ENCODE results near the gene C3orf85. TPM values are rescaled to one million over a fixed set of nuclear protein-coding genes. Genes with fewer than 3 reads are reported as not detected.

Gene C3orf85
- total and polyA plus RNA-seq, 11 donors: not detected

DNA sequence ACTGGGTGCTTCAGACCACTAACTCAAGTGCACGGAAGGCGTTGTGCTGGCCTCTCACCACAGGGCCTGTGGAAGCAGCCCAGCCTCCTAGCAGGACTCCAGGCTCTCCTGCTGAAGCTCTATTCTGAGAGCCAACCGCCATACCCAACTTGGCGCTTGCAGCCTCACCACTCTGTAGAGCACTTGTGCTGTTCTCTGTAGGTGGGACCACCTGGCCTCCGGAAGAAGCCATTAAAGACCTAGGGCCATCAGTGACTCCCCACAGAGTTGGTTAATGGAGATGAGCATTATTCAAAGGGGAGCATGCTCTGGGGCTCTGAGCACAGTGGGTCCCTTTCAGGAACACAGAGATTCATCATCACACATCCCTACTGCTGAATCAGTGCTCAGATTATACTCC lies 50.9 kb downstream of the C3orf85 start:
- DNase-seq: no peak
- H3K9me3 ChIP-seq: peaks cover 0 to 2% (median 0%) of the 10 kb centered on the region in 12 donors
- H3K27me3 ChIP-seq: no peaks in the 10 kb centered on the region
- no peak for TF ChIP-seq POLR2A (IDR thresholded peaks at IDR 0.05)
- TF ChIP-seq, protein P1, sequence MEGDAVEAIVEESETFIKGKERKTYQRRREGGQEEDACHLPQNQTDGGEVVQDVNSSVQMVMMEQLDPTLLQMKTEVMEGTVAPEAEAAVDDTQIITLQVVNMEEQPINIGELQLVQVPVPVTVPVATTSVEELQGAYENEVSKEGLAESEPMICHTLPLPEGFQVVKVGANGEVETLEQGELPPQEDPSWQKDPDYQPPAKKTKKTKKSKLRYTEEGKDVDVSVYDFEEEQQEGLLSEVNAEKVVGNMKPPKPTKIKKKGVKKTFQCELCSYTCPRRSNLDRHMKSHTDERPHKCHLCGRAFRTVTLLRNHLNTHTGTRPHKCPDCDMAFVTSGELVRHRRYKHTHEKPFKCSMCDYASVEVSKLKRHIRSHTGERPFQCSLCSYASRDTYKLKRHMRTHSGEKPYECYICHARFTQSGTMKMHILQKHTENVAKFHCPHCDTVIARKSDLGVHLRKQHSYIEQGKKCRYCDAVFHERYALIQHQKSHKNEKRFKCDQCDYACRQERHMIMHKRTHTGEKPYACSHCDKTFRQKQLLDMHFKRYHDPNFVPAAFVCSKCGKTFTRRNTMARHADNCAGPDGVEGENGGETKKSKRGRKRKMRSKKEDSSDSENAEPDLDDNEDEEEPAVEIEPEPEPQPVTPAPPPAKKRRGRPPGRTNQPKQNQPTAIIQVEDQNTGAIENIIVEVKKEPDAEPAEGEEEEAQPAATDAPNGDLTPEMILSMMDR (IDR thresholded peaks at IDR 0.05): no peak
- no peak overlapping the region for H3K4me3 ChIP-seq
- no peak overlapping the region for H3K27ac ChIP-seq
- H3K36me3 ChIP-seq: no peaks in the 10 kb centered on the region
- intact Hi-C loops (cut with DNase I): no loop called here
- no peaks in the 10 kb centered on the region for H3K4me1 ChIP-seq
- ATAC-seq: no peak
- WGBS, 4 donors: 91 to 98% (median 93%) methylated on average over 5 of the region's 5 CpGs

DNA sequence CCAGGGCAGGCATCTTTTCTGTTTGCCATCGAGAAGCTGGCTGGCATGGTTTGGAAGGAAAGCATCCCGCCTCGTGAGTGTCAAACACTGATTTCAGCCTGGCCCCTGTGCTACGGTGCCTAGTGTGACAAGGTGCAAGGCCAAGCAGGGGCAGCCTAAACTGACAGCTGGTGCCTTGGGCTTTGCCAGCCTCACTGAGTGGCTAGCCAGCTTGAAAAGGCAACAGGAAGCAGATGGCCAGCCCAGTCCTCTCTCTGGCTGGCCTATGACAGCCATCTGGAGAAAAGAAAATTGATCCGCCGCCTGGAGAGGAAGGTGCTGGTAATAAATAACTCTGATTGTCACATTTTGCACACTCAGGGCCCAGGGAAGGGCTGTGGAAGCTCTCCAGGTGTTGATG lies 52.2 kb downstream of the C3orf85 start:
- no peak overlapping the region for H3K27ac ChIP-seq
- 59 to 72% (median 70%) methylated on average over 6 of the region's 6 CpGs for WGBS, 4 donors
- no peak for TF ChIP-seq POLR2A (IDR thresholded peaks at IDR 0.05)
- TF ChIP-seq, protein P1 (IDR thresholded peaks at IDR 0.05): no peak
- no peaks in the 10 kb centered on the region for H3K4me1 ChIP-seq
- ATAC-seq (no peak), DNase-seq (no peak)
- no peaks in the 10 kb centered on the region for H3K27me3 ChIP-seq
- intact Hi-C loops (cut with DNase I): no loop called here
- H3K9me3 ChIP-seq: peaks cover 0 to 3% (median 0%) of the 10 kb centered on the region in 12 donors
- no peaks in the 10 kb centered on the region for H3K36me3 ChIP-seq
- H3K4me3 ChIP-seq: no peak overlapping the region

DNA sequence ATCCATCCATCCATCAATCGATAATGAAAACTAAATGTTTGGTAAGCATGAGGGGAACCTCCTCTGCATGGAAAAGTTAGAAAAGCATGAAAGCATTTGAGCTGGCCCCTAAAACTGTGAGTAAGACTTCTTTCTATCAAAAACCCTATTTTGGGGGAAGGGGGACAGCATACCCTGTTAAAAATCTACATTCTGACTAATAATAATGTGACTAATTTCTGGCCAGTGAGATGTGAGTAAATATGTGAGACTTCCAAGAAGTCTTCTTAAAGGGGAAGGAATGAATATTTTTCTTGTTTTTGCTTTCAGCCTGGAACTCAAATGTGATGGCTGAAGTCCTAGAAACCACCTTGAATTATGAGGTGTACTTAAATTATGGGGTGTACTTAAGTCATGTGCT lies 54.9 kb downstream of the C3orf85 start:
- no peaks in the 10 kb centered on the region for H3K27me3 ChIP-seq
- no peak overlapping the region for H3K4me3 ChIP-seq
- DNase-seq: no peak
- H3K4me1 ChIP-seq: no peaks in the 10 kb centered on the region
- no peaks in the 10 kb centered on the region for H3K36me3 ChIP-seq
- ATAC-seq: no peak
- H3K27ac ChIP-seq: no peak overlapping the region
- no peak for TF ChIP-seq POLR2A (IDR thresholded peaks at IDR 0.05)
- TF ChIP-seq, protein P1 (IDR thresholded peaks at IDR 0.05): no peak
- WGBS, 4 donors: 93 to 97% (median 95%) methylated on average over 1 of the region's 1 CpG
- H3K9me3 ChIP-seq: peaks cover 0 to 3% (median 0%) of the 10 kb centered on the region in 12 donors
- intact Hi-C loops (cut with DNase I): no loop called here

DNA sequence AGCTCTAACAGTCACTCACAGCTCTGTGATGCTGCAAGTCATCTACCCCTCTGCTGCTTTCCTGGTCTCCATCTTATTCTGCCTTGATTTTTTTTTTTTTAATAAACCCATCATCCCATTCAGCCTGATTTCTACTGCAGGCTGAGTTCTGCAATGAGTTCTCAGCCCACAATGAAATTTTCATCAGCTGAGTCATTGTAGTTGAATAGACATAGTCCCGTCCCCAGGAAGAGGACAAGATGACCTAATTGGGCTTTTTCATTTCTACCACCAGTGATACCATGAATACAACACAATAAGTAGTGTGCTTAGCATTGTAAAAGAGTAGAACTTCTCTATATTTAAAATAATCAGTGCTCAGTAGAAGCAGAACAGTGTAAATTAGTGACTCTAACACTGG lies 59.3 kb downstream of the C3orf85 start:
- no peaks in the 10 kb centered on the region for H3K4me1 ChIP-seq
- no peaks in the 10 kb centered on the region for H3K36me3 ChIP-seq
- intact Hi-C loops (cut with DNase I): no loop called here
- H3K4me3 ChIP-seq: no peak overlapping the region
- DNase-seq: no peak
- WGBS, 4 donors: 25 to 39% (median 35%) methylated on average over 1 of the region's 1 CpG
- peak in 2 of 4 donors; percentile 33 to 76 for ATAC-seq
- H3K27me3 ChIP-seq: no peaks in the 10 kb centered on the region
- TF ChIP-seq, protein P1 (IDR thresholded peaks at IDR 0.05): no peak
- TF ChIP-seq POLR2A (IDR thresholded peaks at IDR 0.05): no peak
- H3K27ac ChIP-seq: peak overlapping the region in 1 of 12 donors; percentile 52
- H3K9me3 ChIP-seq: peaks cover 0 to 9% (median 0%) of the 10 kb centered on the region in 12 donors

Other genes starting within 250 kb of the C3orf85 start
- gene GUCA1C, start 182.8 kb upstream of the C3orf85 start, total RNA-seq: 10 to 100 TPM in 3 of 9 donors, 1 to 10 TPM in 5, not detected in 1; 1.5 to 20.7 (median 7.1) TPM
- gene GUCA1C, start 182.8 kb upstream of the C3orf85 start, polyA plus RNA-seq: 1 to 10 TPM in 1 of 2 donors, under 1 TPM in 1; 0.14 to 2.2 TPM
- not detected for gene MORC1, start 18.6 kb upstream of the C3orf85 start, total RNA-seq
- not detected for gene MORC1, start 18.6 kb upstream of the C3orf85 start, polyA plus RNA-seq
- not detected for gene DPPA2, start 179.8 kb downstream of the C3orf85 start, total RNA-seq
- not detected for gene DPPA2, start 179.8 kb downstream of the C3orf85 start, polyA plus RNA-seq
- not detected for gene DPPA4, start 200.8 kb downstream of the C3orf85 start, total RNA-seq
- not detected for gene DPPA4, start 200.8 kb downstream of the C3orf85 start, polyA plus RNA-seq